ENCODE results near the gene MAP3K13. TPM values are rescaled to one million over a fixed set of nuclear protein-coding genes. Genes with fewer than 3 reads are reported as not detected.

Gene MAP3K13
- total and polyA plus RNA-seq, 7 donors: 2.6 to 7.6 (median 5.0) TPM

GRCh38 chr3:185507883-185508282, 144.9 kb downstream of the MAP3K13 start:
- ATAC-seq: no peak

GRCh38 chr3:185508335-185508991, 145.5 kb downstream of the MAP3K13 start:
- Histone ChIP-seq H3K27me3 (ENCODE audit: insufficient read depth in 3 of 3, low read length in 2 of 3) (peaks cover 0 to 2% (median 0%) of the 10 kb centered on the region in 3 donors), H3K27ac (no peak overlapping the region), H3K36me3 (ENCODE audit: insufficient read depth in 1 of 2, low read depth in 1 of 2) (no peaks in the 10 kb centered on the region), H3K4me1 (no peaks in the 10 kb centered on the region), H3K4me3 (no peak overlapping the region), H3K9me3 (no peaks in the 10 kb centered on the region)
- intact Hi-C loops (cut with DNase I): no loop called here
- DNase-seq (no peak), ATAC-seq (no peak)
- 68 to 74% (median 70%) methylated on average over 19 of the region's 19 CpGs for WGBS, 3 donors
- no peak for TF ChIP-seq CTCF (IDR thresholded peaks at IDR 0.05)

More at GRCh38 chr3:185507883-185508282, 144.9 kb downstream of the MAP3K13 start:
- Histone ChIP-seq H3K27ac (no peak overlapping the region), H3K4me1 (no peaks in the 10 kb centered on the region), H3K27me3 (ENCODE audit: insufficient read depth in 3 of 3, low read length in 2 of 3) (peaks cover 0 to 2% (median 0%) of the 10 kb centered on the region in 3 donors), H3K4me3 (no peak overlapping the region), H3K9me3 (no peaks in the 10 kb centered on the region), H3K36me3 (ENCODE audit: insufficient read depth in 1 of 2, low read depth in 1 of 2) (no peaks in the 10 kb centered on the region)
- no peak for DNase-seq
- intact Hi-C loops (cut with DNase I): no loop called here
- 54 to 60% (median 57%) methylated on average over 6 of the region's 6 CpGs for WGBS, 3 donors
- TF ChIP-seq CTCF (IDR thresholded peaks at IDR 0.05): no peak

GRCh38 chr3:185511711-185512110, 148.8 kb downstream of the MAP3K13 start:
- Histone ChIP-seq H3K36me3 (ENCODE audit: insufficient read depth in 1 of 2, low read depth in 1 of 2) (no peaks in the 10 kb centered on the region), H3K27me3 (ENCODE audit: insufficient read depth in 3 of 3, low read length in 2 of 3) (peaks cover 0 to 2% (median 0%) of the 10 kb centered on the region in 3 donors), H3K27ac (no peak overlapping the region), H3K9me3 (no peaks in the 10 kb centered on the region), H3K4me1 (no peaks in the 10 kb centered on the region), H3K4me3 (no peak overlapping the region)
- no peak for ATAC-seq
- no peak for TF ChIP-seq CTCF (IDR thresholded peaks at IDR 0.05)
- DNase-seq: no peak
- 82 to 89% (median 84%) methylated on average over 4 of the region's 4 CpGs for WGBS, 3 donors
- intact Hi-C loops (cut with DNase I): no loop called here

GRCh38 chr3:185517387-185518130, 154.6 kb downstream of the MAP3K13 start:
- ATAC-seq (no peak), DNase-seq (no peak)
- Histone ChIP-seq H3K4me1 (no peaks in the 10 kb centered on the region), H3K9me3 (no peaks in the 10 kb centered on the region), H3K4me3 (no peak overlapping the region), H3K27ac (no peak overlapping the region), H3K27me3 (ENCODE audit: insufficient read depth in 3 of 3, low read length in 2 of 3) (peaks cover 0 to 9% (median 3%) of the 10 kb centered on the region in 3 donors), H3K36me3 (ENCODE audit: insufficient read depth in 1 of 2, low read depth in 1 of 2) (no peaks in the 10 kb centered on the region)
- 64 to 71% (median 69%) methylated on average over 2 of the region's 2 CpGs for WGBS, 3 donors
- TF ChIP-seq CTCF (IDR thresholded peaks at IDR 0.05): no peak
- intact Hi-C loops (cut with DNase I): no loop called here

Data from psoas muscle (tissue), 8 donors.